B cell (primary cell): ENCODE measurements around the gene ZNF638.

Experiments used
- CTCF ChIP-seq: fragments of 200-600 bp; IDR thresholded peaks from one replicate; pipeline ENCODE4 v1.8.0; 2022; ENCODE audit warnings: antibody characterized with exemption, mild to moderate bottlenecking
- EZH2 ChIP-seq: IDR thresholded peaks from 2 replicates; pipeline ENCODE4 v1.6.1; 2012; ENCODE audit warnings: borderline replicate concordance, low read depth, mild to moderate bottlenecking, moderate library complexity, low read length; ENCODE audit not compliant: insufficient read depth, poor library complexity, severe bottlenecking

DNA sequence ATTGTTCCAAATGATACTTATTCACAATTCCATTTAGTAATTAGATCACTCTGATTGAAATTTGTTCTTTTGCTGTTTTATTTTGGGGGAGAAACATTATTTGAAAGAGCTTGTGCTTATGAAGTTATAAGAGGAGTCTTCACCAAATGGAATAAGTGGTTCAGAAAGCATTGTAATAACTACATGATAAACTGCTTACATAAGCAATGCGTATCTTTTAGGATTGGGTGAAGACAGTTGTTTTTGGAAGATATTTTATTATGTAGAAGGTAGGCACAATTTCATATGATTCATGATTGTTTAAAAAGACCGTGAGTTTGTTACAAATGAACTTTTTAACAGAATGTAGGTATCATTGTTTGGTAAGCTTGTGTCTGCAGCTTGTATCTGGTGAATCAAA lies 14.5 kb downstream of the ZNF638 start:
- TF ChIP-seq CTCF: no peak
- no peak for TF ChIP-seq EZH2
